ENCODE data around the gene ILK. TPM values are rescaled to one million over a fixed set of nuclear protein-coding genes. Genes with fewer than 3 reads are reported as not detected.

The ILK gene
- total RNA-seq, 2 donors from 2014 or later: 125 to 136 TPM

- Mint-ChIP-seq H3K36me3 (ENCODE audit: low read depth) (peaks cover 37% of the 10 kb centered on the region), H3K27me3 (ENCODE audit: insufficient read depth) (no peaks in the 10 kb centered on the region), H3K4me1 (peaks cover 6% of the 10 kb centered on the region), H3K9me3 (no peaks in the 10 kb centered on the region), H3K4me3 (no peak overlapping the region), H3K27ac (no peak overlapping the region)
- 92 to 93% methylated on average over 3 to 5 of the region's 5 CpGs for WGBS, 2 experiments (ENCODE audit: insufficient coverage in 1 of 2, insufficient read length in 1 of 2)
- H3K27ac ChIP-seq (ENCODE audit: low read depth, low read length): no peak overlapping the region
- H3K4me1 ChIP-seq (ENCODE audit: control insufficient read depth, insufficient read depth, low read length): no peaks in the 10 kb centered on the region
- DNase-seq: no peak
- no peak for TF ChIP-seq CTCF (conservative IDR thresholded peaks at IDR 0.05)
- no peak overlapping the region for H3K9ac ChIP-seq (ENCODE audit: extremely low read depth, low read length, poor library complexity, severe bottlenecking)
- no peak overlapping the region for H3K4me3 ChIP-seq (ENCODE audit: low read length)
- H3K9me3 ChIP-seq (ENCODE audit: control insufficient read depth, low read length): no peaks in the 10 kb centered on the region
- H3K36me3 ChIP-seq (ENCODE audit: control insufficient read depth, insufficient read depth, low read length): peaks cover 33% of the 10 kb centered on the region
- H3K27me3 ChIP-seq (ENCODE audit: control insufficient read depth, insufficient read depth, low read length, poor library complexity, severe bottlenecking): no peaks in the 10 kb centered on the region
These were observed 11.5 kb downstream of the ILK start for GRCh38 chr11:6615046-6615445.

- Histone ChIP-seq H3K27me3 (ENCODE audit: control insufficient read depth, insufficient read depth, low read length, poor library complexity, severe bottlenecking) (no peaks in the 10 kb centered on the region), H3K27ac (ENCODE audit: low read depth, low read length) (no peak overlapping the region), H3K4me1 (ENCODE audit: control insufficient read depth, insufficient read depth, low read length) (peaks cover 2% of the 10 kb centered on the region), H3K4me3 (ENCODE audit: low read length) (no peak overlapping the region), H3K36me3 (ENCODE audit: control insufficient read depth, insufficient read depth, low read length) (peaks cover 23% of the 10 kb centered on the region), H3K9me3 (ENCODE audit: control insufficient read depth, low read length) (no peaks in the 10 kb centered on the region), H3K9ac (ENCODE audit: extremely low read depth, low read length, poor library complexity, severe bottlenecking) (no peak overlapping the region)
- Mint-ChIP-seq H3K4me1 (peaks cover 5% of the 10 kb centered on the region), H3K4me3 (no peak overlapping the region), H3K27me3 (ENCODE audit: insufficient read depth) (no peaks in the 10 kb centered on the region), H3K27ac (no peak overlapping the region), H3K9me3 (no peaks in the 10 kb centered on the region), H3K36me3 (ENCODE audit: low read depth) (peaks cover 27% of the 10 kb centered on the region)
- WGBS, 2 experiments (ENCODE audit: insufficient coverage in 1 of 2, insufficient read length in 1 of 2): 89 to 98% methylated on average over 5 to 9 of the region's 9 CpGs
- DNase-seq: no peak
- no peak for TF ChIP-seq CTCF (conservative IDR thresholded peaks at IDR 0.05)
These were observed 12.5 kb downstream of the ILK start for GRCh38 chr11:6615882-6616585.

GRCh38 chr11:6616596-6617250, 13.1 kb downstream of the ILK start:
- WGBS, 2 experiments (ENCODE audit: insufficient coverage in 1 of 2, insufficient read length in 1 of 2): 91 to 100% methylated on average over 9 to 14 of the region's 14 CpGs
- Mint-ChIP-seq H3K9me3 (no peaks in the 10 kb centered on the region), H3K36me3 (ENCODE audit: low read depth) (peaks cover 23% of the 10 kb centered on the region), H3K4me1 (no peaks in the 10 kb centered on the region), H3K27me3 (ENCODE audit: insufficient read depth) (no peaks in the 10 kb centered on the region), H3K4me3 (no peak overlapping the region), H3K27ac (peak overlapping the region; percentile 28)
- TF ChIP-seq CTCF (conservative IDR thresholded peaks at IDR 0.05): no peak
- peaks cover 19% of the 10 kb centered on the region for H3K36me3 ChIP-seq (ENCODE audit: control insufficient read depth, insufficient read depth, low read length)
- no peaks in the 10 kb centered on the region for H3K27me3 ChIP-seq (ENCODE audit: control insufficient read depth, insufficient read depth, low read length, poor library complexity, severe bottlenecking)
- no peak overlapping the region for H3K9ac ChIP-seq (ENCODE audit: extremely low read depth, low read length, poor library complexity, severe bottlenecking)
- no peak for DNase-seq
- H3K27ac ChIP-seq (ENCODE audit: low read depth, low read length): no peak overlapping the region
- H3K4me3 ChIP-seq (ENCODE audit: low read length): no peak overlapping the region
- peaks cover 7% of the 10 kb centered on the region for H3K4me1 ChIP-seq (ENCODE audit: control insufficient read depth, insufficient read depth, low read length)
- no peaks in the 10 kb centered on the region for H3K9me3 ChIP-seq (ENCODE audit: control insufficient read depth, low read length)

Measured in endodermal cell (in vitro differentiated cells).